RPMI7951 (cell line): ENCODE measurements around the gene CUL1. TPM values are rescaled to one million over a fixed set of nuclear protein-coding genes. Genes with fewer than 3 reads are reported as not detected.

ENCODE experiments used
- DNase-seq: peaks from one replicate; pipeline ENCODE4 v3.0.0-alpha.2; 2012; ENCODE audit warnings: low read depth
- total RNA-seq: library from RNA; depleted of rRNA; stranded (reverse); fragments of >200 nt; shearing (Covaris generic); gene quantifications from 2 replicates; pipeline ENCODE4 v1.2.3, GENCODE V29; 2014

The CUL1 gene
- total RNA-seq, 1 experiment from 2014 or later, result 65.1 TPM

DNA sequence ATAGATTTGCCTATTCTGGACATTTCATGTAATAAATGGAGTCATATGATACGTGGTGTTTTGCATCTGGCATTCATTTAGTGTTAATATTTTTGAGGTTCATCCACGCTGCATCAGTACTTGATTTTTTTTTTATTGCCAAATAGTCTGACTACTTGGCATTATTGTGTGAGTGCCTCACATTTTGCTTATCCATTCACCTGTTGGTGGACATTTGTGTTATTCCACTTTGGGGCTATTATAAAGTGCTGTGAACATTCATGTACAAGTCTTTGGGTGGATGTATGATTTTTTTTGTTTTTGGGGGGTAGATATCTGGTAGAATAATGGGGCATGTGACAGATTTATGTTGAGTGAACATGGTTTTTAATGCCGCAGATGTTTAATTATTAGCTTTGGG, 19.7 kb downstream of the CUL1 start:
- DNase-seq, result no peak

DNA sequence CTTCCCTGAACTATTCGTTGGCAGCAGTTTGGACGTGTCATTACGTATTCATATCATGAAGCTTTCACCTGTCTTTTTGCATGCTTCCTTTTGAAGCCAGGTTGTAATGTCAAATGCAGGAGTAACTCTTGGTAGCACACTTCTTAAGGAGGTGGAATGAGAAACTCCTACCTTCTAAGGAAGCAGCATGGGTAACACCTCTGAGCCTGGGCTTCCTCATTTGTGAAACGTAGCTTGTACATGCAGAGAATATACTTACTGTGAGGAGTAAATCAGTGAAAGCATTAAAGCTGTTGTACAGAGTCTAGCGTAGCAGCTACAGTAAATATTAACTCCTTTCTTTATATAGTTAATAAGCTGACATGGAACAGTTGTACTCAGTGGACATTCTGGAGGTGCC, 21.1 kb downstream of the CUL1 start:
- no peak for DNase-seq

DNA sequence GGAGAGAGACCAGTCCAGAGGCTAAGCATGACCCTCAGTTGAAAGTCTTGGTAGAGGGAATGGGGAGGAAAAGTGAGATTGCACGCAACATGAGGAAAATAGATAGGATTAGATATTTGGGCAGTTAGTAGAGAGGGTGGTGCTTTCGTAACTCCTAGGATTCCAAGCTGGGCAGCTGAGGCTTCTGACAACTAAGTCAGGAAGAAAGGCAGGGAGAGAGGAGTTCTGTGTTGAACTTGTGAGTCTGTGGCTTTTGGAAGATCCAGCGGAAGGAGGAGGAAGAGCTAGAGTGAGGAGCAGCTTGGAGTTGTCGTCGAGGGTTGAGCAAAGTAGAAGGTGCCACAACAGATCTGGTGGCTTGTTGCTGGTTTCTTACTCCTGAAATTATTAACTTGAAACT, 21.8 kb downstream of the CUL1 start:
- DNase-seq, result no peak

DNA sequence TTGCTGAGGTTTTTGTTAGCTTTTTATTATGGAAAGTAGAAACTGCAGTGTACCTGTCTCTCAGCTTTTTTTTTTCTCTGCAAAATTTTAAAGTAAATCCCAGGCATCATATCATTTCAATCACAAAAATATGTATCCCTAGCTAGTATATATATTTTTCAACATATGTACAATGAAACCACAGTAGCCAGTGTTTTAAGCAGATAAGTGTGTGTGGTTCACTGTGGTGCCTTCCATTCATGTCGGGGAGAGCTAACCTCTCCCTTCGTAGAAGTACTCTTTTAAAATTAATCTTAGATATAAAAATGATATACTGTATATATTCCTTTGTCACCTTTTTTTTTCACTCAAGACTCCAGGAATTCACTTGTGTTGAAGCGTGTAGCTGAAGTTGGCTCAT, 22.7 kb downstream of the CUL1 start:
- DNase-seq, result no peak

DNA sequence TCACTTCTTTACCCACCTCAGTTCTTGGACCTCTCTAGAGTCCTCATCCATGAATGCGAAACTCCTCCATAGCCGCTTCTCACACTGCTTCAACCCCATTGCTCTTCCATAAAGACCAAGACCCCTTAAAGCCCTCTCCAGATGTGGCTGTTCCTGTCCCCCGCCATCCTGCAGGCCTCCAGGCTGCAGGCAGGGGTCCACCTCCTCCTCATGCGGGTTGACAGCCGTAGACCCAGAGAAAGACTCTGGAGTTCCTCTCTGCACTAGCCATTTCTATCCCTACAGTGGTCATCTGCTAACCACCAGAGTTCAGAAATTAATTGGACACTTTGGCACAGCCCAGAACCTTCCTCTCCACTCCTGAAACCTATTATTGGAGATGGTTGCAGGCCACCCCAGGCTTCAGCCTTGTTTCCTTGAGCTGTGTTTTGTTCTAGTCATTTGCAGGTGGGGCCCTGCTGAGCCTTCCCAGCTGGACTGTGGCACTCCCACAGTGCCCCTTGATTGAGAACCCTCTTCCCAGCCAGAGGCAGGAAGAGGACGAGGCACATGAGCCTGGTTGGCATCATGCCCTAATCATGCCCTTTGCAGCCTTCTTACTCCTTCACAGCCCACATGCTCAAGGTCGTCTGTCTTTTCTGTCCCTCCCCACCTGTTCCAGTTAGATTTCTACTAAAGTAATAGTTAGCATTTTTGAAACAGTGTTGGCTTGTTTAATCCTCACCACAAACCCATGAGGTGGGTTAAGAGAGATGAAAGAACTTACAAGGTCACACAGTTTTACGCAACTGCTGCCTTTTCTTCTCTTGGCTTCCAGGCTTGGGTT, 23.9 kb downstream of the CUL1 start:
- DNase-seq, result no peak

DNA sequence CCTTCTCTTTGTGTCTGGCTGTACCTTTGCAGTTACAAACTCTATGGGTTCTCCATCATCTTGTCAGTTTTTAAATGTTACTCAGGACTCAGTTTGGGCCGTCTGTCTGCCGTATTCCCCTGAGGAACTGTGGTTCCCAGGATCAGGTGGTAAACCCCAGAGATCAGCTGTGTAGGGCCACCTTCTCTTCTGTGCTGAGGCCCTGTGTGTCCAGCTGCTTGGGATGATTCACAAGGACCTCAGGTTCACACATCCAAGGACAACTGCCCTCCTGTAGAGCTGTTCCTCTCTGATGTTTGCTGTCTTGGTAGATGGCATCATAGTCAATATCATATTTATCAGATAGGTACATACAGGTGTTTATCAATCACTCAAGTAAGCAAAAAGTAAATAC, 24.5 kb downstream of the CUL1 start:
- DNase-seq, result no peak

DNA sequence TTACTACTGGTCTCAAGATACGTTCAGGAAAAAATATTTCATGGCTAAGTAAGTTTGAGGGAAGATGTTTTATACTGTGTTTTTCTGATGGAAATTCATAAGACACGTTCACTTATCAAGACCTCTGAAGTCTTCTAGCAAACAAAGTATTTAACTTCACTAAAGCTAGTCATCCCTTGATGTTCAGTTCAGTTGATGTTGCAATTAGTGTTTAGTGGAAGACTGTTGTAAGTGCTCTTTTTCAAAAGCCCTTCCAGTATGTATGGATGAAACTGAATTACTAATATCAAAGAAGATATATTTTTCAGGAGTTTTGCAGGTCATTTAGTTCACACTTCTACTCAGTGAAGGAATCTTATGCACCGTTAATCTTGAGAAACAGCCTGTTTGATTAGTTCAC, 25.1 kb downstream of the CUL1 start:
- no peak for DNase-seq

DNA sequence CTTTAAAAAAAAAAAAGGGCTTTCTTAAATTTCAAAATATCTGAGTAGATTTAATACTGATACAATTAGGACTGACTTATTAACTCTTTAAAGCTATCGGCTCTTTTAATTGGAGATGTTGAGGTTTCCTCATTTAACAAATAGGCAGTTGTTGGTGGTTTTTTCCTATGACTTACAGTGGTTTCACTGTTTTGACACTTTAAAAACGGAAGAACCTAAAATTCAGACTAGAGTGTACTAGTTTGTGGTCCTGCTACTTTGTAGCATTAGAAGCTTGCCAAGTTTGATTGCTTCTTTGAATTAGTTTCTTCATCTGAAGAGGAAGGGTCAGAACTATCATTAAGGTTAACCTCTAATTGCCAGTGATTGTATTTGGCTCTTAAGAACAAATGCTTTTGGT, 27.7 kb downstream of the CUL1 start:
- no peak for DNase-seq

DNA sequence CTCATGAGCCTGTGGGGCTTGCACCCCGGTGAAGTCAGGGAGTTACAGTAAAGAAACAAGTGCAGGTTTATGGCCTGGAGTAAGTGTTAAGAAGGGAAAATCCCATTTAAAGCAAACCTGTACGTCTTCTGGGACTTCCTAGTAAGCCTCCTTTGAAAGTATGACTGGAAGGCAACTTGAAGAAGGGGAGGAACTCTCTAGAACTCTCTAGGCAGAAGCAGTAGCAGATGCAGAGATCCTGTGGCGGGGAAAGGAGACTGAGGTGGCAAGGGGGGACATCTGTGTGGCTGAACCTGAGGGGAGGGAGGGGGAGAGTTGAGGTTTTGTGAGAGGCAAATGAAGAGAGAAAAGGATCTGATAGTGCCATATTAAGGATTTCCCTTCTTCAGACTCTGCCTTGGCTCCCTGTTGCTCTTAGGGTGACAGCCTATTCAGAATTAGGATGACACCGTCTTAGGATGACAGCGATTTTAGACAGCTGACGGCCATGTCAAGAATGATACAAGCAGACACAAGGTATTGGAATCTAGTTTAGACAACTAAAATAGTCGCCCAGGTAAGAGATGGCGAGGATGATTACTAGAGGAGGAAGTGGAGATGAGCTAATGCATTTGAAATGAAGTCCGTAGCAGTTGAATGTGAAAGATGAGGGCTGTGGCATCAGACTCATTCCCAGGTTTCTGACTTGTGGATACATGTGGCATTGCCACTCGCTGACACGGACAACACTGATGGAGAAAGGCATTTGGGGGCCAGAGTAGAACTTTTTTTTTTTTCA, 29.0 kb downstream of the CUL1 start:
- no peak for DNase-seq

DNA sequence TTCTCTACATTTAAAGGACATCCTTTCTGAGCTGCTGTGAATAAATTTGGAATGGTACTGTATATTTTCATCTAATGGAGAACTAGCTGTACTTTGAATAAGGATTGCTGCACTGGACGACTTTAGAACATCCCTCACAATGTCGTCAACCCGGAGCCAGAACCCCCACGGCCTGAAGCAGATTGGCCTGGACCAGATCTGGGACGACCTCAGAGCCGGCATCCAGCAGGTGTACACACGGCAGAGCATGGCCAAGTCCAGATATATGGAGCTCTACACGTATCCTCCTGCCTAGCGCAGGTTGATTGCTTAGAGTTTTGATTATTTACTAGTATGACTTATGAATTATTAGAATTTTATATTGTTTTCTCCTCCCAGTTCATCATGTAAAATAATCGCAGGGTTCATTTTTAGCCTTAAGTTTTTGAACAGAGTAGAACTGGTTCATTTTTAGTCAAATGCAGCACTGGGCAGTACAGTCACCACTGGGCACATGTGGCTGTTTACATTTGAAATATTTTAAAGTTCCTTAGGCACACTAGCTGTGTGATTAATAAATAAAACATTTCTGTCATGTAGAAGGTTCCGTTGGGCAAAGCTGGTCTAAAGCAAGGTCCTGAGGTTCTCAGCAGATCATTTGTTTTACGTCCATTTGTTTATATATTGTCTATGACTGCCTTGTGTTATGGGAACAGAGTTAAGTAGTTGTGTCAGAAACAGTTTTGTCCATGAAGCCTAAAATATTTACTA, 31.5 kb downstream of the CUL1 start:
- DNase-seq, result no peak

DNA sequence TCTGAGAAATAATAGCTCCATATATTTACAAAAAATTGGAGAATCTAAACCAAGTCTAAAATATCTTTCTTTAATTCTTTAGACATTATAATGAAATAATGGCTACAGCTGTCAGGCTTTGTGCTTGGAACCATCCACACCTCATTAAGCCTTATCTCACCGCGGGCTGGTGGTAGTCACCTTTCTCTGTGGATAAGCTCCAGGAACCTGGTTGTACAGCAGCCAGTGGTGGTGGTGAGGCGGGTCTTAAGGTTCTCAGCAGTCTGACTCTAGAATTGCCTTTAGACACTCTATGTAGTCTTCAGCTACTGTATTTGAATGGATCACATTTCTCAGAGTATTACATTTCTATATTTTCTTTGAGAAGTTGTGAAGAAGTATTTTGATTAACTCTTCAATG, 34.2 kb downstream of the CUL1 start:
- DNase-seq, result no peak

DNA sequence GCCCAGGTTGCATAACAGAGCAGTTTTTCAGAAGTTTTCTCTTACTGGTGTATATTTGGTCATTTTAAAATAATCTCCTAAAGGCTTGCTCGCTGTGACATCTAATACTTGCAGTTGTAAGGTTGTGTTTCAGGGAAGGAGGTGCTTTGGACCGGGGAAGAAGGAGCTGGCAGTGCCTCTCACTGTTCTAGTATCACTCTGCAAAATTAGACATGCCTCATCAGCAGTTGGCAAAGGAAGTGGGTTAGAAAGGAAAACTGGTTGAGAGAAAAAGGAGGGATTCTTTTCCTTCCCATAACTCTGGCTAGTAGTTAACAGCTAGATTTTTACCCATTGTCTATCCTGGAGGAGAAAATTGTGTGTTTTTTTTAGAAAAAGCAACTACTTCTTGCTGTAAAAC, 34.8 kb downstream of the CUL1 start:
- no peak for DNase-seq

DNA sequence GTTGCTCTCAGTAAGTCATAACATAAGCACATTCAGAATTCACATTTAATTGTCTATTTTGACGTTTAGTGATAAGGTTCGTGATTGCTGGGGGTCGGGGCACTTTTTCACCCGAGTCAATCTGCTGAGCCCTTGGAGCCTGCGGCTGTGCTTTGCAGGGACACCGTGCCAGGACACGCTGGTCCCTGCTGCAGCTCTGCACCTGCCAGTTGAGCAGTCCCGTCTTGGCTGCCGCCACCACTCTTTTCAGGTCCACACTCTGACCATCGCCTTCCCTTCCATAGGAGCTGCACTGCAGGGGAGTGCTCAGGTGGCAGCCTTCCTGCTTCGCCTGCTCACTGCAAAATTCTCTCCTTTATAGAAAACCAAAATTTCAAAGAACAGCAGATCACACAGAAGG, 36.4 kb downstream of the CUL1 start:
- no peak for DNase-seq

DNA sequence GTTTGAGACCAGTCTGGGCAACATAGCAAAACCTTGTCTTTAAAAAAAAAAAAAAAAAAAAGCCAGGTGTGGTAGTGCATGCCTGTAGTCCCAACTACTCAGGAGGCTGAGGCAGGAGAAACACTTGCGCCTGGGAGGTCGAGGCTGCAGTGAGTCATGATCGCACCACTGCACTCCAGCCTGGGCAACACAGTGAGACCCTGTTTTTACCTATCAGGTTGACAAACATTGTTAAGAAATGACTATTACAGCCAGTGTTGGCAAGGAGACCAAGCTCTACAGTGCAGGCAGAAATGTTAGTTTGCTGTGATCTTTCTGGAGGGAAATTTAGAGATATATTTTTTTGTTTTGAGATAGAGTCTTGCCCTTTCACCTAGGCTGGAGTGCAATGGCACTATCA, 37.3 kb downstream of the CUL1 start:
- DNase-seq, result no peak

DNA sequence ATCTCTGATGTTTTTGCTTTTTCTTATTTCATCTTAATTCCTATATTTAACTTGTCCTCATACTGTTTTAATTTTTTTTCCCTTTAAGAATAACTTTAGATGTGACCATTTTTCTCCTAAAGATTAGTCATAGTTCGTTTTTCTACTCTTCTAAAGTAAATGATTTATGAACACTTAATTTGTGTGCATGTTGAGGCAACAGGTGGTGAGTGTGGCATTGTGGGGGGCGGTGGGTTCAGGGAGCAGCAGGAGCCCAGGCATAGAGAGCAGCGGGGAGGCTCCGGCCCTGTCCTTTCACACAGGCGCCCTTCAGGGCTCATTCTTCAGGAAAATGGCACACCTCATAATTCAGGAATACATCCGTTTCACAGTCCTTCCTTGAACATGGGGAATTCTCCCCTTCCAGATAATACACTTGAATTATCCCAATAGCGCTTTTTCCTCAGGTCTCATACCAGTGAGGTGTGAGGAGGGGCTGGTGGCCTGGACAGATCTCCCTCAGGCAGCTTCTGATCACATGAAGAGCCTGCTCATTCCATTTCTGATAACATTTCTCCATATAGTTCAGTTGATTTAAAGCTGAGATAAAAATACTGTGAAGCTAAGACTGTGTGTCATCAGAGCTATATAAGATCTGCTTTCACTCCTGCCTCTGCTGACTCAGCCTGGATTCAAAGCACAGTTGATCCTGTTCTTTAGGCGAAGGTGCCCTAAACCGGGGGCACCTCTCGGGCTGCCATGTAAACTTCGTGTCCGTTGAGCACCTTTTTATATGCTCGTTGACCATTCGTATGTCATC, 40.2 kb downstream of the CUL1 start:
- no peak for DNase-seq

DNA sequence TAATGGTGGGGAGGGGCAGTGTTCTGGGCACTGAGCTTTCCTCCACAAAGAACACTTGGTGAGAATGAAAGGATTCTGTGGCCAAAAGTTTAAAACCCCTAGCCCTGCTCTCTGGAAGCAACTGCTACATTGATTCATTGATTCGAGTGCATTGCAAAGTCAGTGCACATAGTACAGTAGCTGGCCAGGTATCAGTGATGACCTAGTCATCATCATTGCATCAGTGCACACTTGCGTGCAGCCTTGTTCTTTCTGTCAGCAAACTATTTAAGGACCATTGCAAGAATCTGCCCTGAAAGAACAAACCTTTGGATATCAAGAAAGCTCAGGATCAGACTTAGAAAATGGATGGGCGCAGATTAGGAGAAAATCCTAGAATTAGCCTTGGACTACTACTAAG, 47.4 kb downstream of the CUL1 start:
- no peak for DNase-seq

DNA sequence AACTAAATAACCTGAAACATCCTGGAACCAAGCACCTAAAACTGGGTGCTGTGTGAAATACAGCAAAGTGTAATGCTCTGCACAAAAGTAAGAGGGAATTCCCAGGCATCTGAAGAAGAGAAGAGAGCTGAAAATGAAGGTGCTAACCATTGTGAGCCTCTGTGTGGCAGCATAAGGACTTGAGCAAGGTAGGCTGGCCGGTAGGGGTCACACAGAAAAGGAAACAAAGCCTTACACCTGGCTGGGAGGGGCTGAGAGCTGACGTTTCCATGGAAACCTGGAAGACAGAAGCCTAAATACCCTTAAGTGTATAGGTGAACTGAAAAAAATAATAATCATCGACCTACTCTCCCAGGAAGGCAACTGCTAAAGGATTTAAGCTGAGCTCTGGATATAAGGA, 48.6 kb downstream of the CUL1 start:
- no peak for DNase-seq

DNA sequence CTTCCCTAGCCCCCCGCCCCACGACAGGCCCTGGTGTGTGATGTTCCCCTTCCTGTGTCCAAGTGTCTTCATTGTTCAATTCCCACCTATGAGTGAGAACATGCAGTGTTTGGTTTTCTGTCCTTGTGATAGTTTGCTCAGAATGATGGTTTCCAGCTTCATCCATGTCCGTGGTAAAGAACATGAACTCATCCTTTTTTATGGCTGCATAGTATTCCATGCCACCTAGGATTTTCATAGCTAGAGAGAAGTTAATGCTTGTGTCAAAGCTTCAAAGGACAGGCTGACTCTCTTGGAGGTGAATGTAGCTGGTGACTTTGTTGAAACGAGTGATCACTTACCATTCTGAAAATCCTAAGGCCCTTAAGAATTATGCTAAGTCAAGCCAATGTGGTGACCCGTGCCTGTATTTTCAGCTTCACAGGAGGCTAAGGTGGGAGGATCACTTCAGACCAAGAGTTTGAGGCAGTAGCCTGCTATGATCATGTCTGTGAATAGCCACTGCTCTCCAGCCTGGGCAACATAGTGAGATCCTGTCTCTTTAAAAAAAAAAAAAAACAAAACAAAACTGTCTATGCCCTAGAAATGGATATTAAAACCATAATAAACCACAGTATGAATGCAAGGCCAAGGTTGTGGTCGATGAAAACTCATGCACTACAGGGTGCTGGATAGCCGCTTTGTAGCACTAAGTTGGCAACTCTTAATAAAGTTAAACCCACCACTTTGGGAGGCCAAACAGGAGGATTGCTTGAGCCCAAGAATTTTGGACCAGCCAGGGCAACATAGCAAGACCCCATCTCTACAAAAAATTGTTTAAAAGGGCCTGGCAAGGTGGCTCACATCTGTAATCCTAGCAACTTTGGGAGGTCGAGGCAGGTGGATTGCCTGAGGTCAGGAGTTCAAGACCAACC, 52.0 kb downstream of the CUL1 start:
- no peak for DNase-seq

DNA sequence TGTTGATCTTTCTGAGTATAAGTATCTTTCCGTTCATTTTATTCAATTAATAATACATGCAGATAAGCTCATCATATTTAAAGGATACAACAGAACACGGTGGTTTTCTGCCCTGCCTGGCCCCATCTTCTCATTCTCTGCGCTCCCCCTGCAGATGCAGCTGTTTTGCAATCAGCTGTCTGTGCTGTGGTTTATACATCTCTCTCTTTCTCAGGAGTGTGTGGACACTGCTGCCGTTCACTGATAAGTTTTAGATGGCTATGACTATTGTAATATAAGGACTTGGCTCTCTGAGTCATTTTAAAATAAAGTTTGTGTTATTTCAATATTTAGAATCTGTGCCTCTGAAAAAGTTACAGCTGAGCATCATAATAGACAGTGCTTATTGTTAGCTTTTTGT, 54.5 kb downstream of the CUL1 start:
- DNase-seq, result no peak

DNA sequence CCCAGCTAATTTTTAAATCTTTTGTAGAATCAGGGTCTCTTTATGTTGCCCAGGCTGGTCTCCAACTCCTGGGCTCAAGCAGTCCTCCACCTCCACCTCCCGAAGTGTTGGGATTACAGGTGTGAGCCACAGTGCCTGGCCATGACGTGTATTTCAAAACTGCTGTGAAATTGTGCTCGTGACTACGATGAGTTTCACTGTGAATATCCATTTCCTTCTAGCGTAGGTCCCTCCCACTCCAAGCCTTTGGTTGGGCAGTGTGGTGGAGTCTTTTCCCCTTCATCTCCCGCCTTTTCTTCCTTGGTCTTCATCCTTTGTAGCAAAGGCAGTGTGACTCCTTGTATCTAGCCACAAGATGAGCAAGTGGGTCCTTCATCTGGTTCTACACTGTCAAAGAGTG, 56.2 kb downstream of the CUL1 start:
- no peak for DNase-seq
